ENCODE measurements around the gene ENPP3.

Gene ENPP3

GRCh38 chr6:131636880-131637792, at the start of gene ENPP3:
Gene ENPP3 (plus strand): TSS chr6:131637302. CDS start chr6:131637385, 83 bp downstream.
- no peak for DNase-seq
- intact Hi-C loops (cut with DNase I) = no loop called here

GRCh38 chr6:131587909-131588308, 49.2 kb upstream of the ENPP3 start:
- no peak for DNase-seq
- intact Hi-C loops (cut with DNase I) = no loop called here

GRCh38 chr6:131588643-131589042, 48.5 kb upstream of the ENPP3 start:
- DNase-seq = no peak
- intact Hi-C loops (cut with DNase I) = no loop called here

GRCh38 chr6:131592935-131593334, 44.2 kb upstream of the ENPP3 start:
- intact Hi-C loops (cut with DNase I) = no loop called here
- DNase-seq = no peak

GRCh38 chr6:131594074-131594473, 43.0 kb upstream of the ENPP3 start:
- DNase-seq = no peak
- intact Hi-C loops (cut with DNase I) = no loop called here

GRCh38 chr6:131597446-131597845, 39.7 kb upstream of the ENPP3 start:
- no peak for DNase-seq
- intact Hi-C loops (cut with DNase I) = no loop called here

GRCh38 chr6:131600716-131601115, 36.4 kb upstream of the ENPP3 start:
- intact Hi-C loops (cut with DNase I) = no loop called here

GRCh38 chr6:131602781-131603312, 34.3 kb upstream of the ENPP3 start:
- intact Hi-C loops (cut with DNase I) = no loop called here
- no peak for DNase-seq

More at GRCh38 chr6:131600716-131601115, 36.4 kb upstream of the ENPP3 start:
- DNase-seq = no peak

GRCh38 chr6:131613296-131613925, 23.7 kb upstream of the ENPP3 start:
- intact Hi-C loops (cut with DNase I) = no loop called here
- no peak for DNase-seq

- DNase-seq = no peak
- intact Hi-C loops (cut with DNase I) = no loop called here
Measured at GRCh38 chr6:131615275-131615674, 21.8 kb upstream of the ENPP3 start.

- intact Hi-C loops (cut with DNase I) = loop anchor here (10.0 kb wide), 1 partner anchor 423 kb away; no protein-coding TSS in a partner anchor
- DNase-seq = peak; percentile 92 to 99 (median 96)
Measured at GRCh38 chr6:131627724-131628682, 9.1 kb upstream of the ENPP3 start, which contains the start of gene MED23. Gene MED23 (minus strand): TSS chr6:131628242. CDS start chr6:131628049, 193 bp downstream.

GRCh38 chr6:131628726-131629125, 8.4 kb upstream of the ENPP3 start:
- DNase-seq = no peak
- intact Hi-C loops (cut with DNase I) = loop anchor here (10.0 kb wide), 1 partner anchor 424 kb away; no protein-coding TSS in a partner anchor

GRCh38 chr6:131629651-131630050, 7.5 kb upstream of the ENPP3 start:
- intact Hi-C loops (cut with DNase I) = loop anchor here (10.0 kb wide), 1 partner anchor 425 kb away; no protein-coding TSS in a partner anchor
- DNase-seq = peak in 3 of 10 donors; percentile 5 to 16 (median 13)

- DNase-seq = no peak
- intact Hi-C loops (cut with DNase I) = no loop called here
Measured at GRCh38 chr6:131631625-131632289, 5.3 kb upstream of the ENPP3 start.

GRCh38 chr6:131635384-131636340, 1.4 kb upstream of the ENPP3 start:
- intact Hi-C loops (cut with DNase I) = no loop called here
- no peak for DNase-seq

GRCh38 chr6:131638013-131638412, 911 bp downstream of the ENPP3 start:
- no peak for DNase-seq
- intact Hi-C loops (cut with DNase I) = no loop called here

- intact Hi-C loops (cut with DNase I) = no loop called here
- DNase-seq = no peak
Measured at GRCh38 chr6:131640100-131640499, 3.0 kb downstream of the ENPP3 start.

GRCh38 chr6:131640576-131640975, 3.5 kb downstream of the ENPP3 start:
- no peak for DNase-seq
- intact Hi-C loops (cut with DNase I) = no loop called here

All from posterior cingulate gyrus (tissue), 11 donors.